H7 (cell line): ENCODE data around the gene MMP12. TPM values are rescaled to one million over a fixed set of nuclear protein-coding genes. Genes with fewer than 3 reads are reported as not detected.
"Not testable (repeated sequence)": the region's sequence is repeated elsewhere in the genome, so short reads cannot be mapped to it uniquely, and the experiment has no call there.

Source experiments
- DNase-seq: peaks from one replicate; pipeline ENCODE4 v3.0.0; 2012
- H3K27me3 ChIP-seq: 2 replicates; pipeline ENCODE4 v1.6.0; 2011; ENCODE audit warnings: mild to moderate bottlenecking, low read length; ENCODE audit not compliant: control insufficient read depth, insufficient read depth
- H3K36me3 ChIP-seq: replicated peaks from 2 replicates; pipeline ENCODE4 v1.5.1; 2011; ENCODE audit warnings: low read length; ENCODE audit not compliant: control insufficient read depth, insufficient read depth
- H3K4me3 ChIP-seq: 2 replicates; pipeline ENCODE4 v1.5.1; 2011; ENCODE audit warnings: low read depth, mild to moderate bottlenecking, control low read depth, low read length, moderate library complexity; ENCODE audit not compliant: insufficient read depth
- total RNA-seq: library from RNA; depleted of rRNA; stranded (reverse); fragments of >200 nt; shearing (Covaris generic); gene quantifications from 2 replicates; pipeline ENCODE4 v1.2.3, GENCODE V29; 2014; rRNA removed

MMP12 gene
- not detected in 2 replicates for total RNA-seq

GRCh38 chr11:102874852-102875251, at the start of gene MMP12:
Gene MMP12, minus strand, starts transcription at chr11:102874982. Its CDS starts 45 bp downstream, at chr11:102874937.
- Histone ChIP-seq H3K27me3 (no peaks in the 10 kb centered on the region), H3K36me3 (no peaks in the 10 kb centered on the region), H3K4me3 (no peak within 1 kb of the TSS)
- DNase-seq, result no peak

GRCh38 chr11:102921587-102922220, 46.9 kb upstream of the MMP12 start:
- Histone ChIP-seq H3K4me3 (no peak overlapping the region), H3K27me3 (no peaks in the 10 kb centered on the region), H3K36me3 (no peaks in the 10 kb centered on the region)
- DNase-seq, result no peak

- H3K27me3 ChIP-seq, result no peaks in the 10 kb centered on the region
- DNase-seq, result no peak
- H3K4me3 ChIP-seq, result no peak overlapping the region
- H3K36me3 ChIP-seq, result no peaks in the 10 kb centered on the region
These were observed 45.4 kb upstream of the MMP12 start for GRCh38 chr11:102920118-102920684.

- H3K27me3 ChIP-seq, result no peaks in the 10 kb centered on the region
- no peak for DNase-seq
- H3K36me3 ChIP-seq, result no peaks in the 10 kb centered on the region
These were observed 40.2 kb upstream of the MMP12 start for GRCh38 chr11:102915044-102915375.

GRCh38 chr11:102914238-102915043, 39.7 kb upstream of the MMP12 start:
- Histone ChIP-seq H3K36me3 (no peaks in the 10 kb centered on the region), H3K27me3 (no peaks in the 10 kb centered on the region), H3K4me3 (no peak overlapping the region)
- peak; percentile 30 for DNase-seq

More at GRCh38 chr11:102915044-102915375, 40.2 kb upstream of the MMP12 start:
- H3K4me3 ChIP-seq, result no peak overlapping the region

GRCh38 chr11:102912482-102912830, 37.7 kb upstream of the MMP12 start:
- Histone ChIP-seq H3K27me3 (no peaks in the 10 kb centered on the region), H3K36me3 (no peaks in the 10 kb centered on the region), H3K4me3 (no peak overlapping the region)
- DNase-seq, result peak; percentile 4

GRCh38 chr11:102911758-102912481, 37.1 kb upstream of the MMP12 start:
- H3K27me3 ChIP-seq, result no peaks in the 10 kb centered on the region
- no peak for DNase-seq

GRCh38 chr11:102905848-102906247, 31.1 kb upstream of the MMP12 start:
- H3K27me3 ChIP-seq, H3K4me3 ChIP-seq, DNase-seq, H3K36me3 ChIP-seq: not testable (repeated sequence)

More at GRCh38 chr11:102911758-102912481, 37.1 kb upstream of the MMP12 start:
- Histone ChIP-seq H3K36me3 (no peaks in the 10 kb centered on the region), H3K4me3 (no peak overlapping the region)

- H3K4me3 ChIP-seq, DNase-seq, H3K36me3 ChIP-seq, H3K27me3 ChIP-seq: not testable (repeated sequence)
These were observed 29.1 kb upstream of the MMP12 start for GRCh38 chr11:102903895-102904294.

- no peaks in the 10 kb centered on the region for H3K27me3 ChIP-seq
- no peak for DNase-seq
- H3K4me3 ChIP-seq, result no peak overlapping the region
- H3K36me3 ChIP-seq, result no peaks in the 10 kb centered on the region
These were observed 25.6 kb upstream of the MMP12 start for GRCh38 chr11:102900346-102900745.

- H3K4me3 ChIP-seq, result no peak overlapping the region
- no peak for DNase-seq
- no peaks in the 10 kb centered on the region for H3K27me3 ChIP-seq
- H3K36me3 ChIP-seq, result no peaks in the 10 kb centered on the region
These were observed 17.0 kb upstream of the MMP12 start for GRCh38 chr11:102891736-102892135.

- Histone ChIP-seq H3K27me3 (no peaks in the 10 kb centered on the region), H3K36me3 (no peaks in the 10 kb centered on the region), H3K4me3 (no peak overlapping the region)
- no peak for DNase-seq
These were observed 12.2 kb upstream of the MMP12 start for GRCh38 chr11:102886999-102887398.

- H3K36me3 ChIP-seq, result no peaks in the 10 kb centered on the region
- no peak overlapping the region for H3K4me3 ChIP-seq
- DNase-seq, result no peak
- H3K27me3 ChIP-seq, result no peaks in the 10 kb centered on the region
These were observed 8.4 kb upstream of the MMP12 start for GRCh38 chr11:102883141-102883540.

- DNase-seq, result no peak
- no peak overlapping the region for H3K4me3 ChIP-seq
- H3K27me3 ChIP-seq, result no peaks in the 10 kb centered on the region
- no peaks in the 10 kb centered on the region for H3K36me3 ChIP-seq
These were observed 7.7 kb upstream of the MMP12 start for GRCh38 chr11:102882389-102883024.
